Activated CD4-positive, CD25-positive, alpha-beta regulatory T cell treated with anti-CD3 and anti-CD28 coated beads, Interleukin-2, amount 50 U/mL, for 72 hours (primary cell): ENCODE measurements around the gene BAZ1B.
"Not testable (repeated sequence)": the region's sequence is repeated elsewhere in the genome, so short reads cannot be mapped to it uniquely, and the experiment has no call there.

ENCODE experiments used
- DNase-seq: peaks from one replicate; pipeline ENCODE4 v3.0.0; 2021

The BAZ1B gene

GRCh38 chr7:73522105-73522872, at the start of gene BAZ1B:
Gene BAZ1B (minus strand): TSS chr7:73522293. CDS start chr7:73521933, 360 bp downstream.
- peak; percentile 94 for DNase-seq

GRCh38 chr7:73570977-73571376, 48.9 kb upstream of the BAZ1B start:
- no peak for DNase-seq

GRCh38 chr7:73570521-73570920, 48.4 kb upstream of the BAZ1B start:
- no peak for DNase-seq

GRCh38 chr7:73569042-73569608, 47.0 kb upstream of the BAZ1B start:
- no peak for DNase-seq

- DNase-seq: no peak
Observed at GRCh38 chr7:73567846-73568685, 46.0 kb upstream of the BAZ1B start.

- DNase-seq: no peak
Observed at GRCh38 chr7:73567140-73567539, 45.0 kb upstream of the BAZ1B start.

GRCh38 chr7:73566431-73566830, 44.3 kb upstream of the BAZ1B start:
- not testable (repeated sequence) for DNase-seq

GRCh38 chr7:73565675-73566340, 43.7 kb upstream of the BAZ1B start:
- no peak for DNase-seq

GRCh38 chr7:73560109-73560835, 38.2 kb upstream of the BAZ1B start:
- no peak for DNase-seq

GRCh38 chr7:73557397-73558257, 35.5 kb upstream of the BAZ1B start, which contains the start of gene BCL7B:
Gene BCL7B (minus strand): TSS chr7:73557690. CDS start chr7:73557578, 112 bp downstream.
- peak; percentile 83 for DNase-seq

GRCh38 chr7:73557108-73557396, 35.0 kb upstream of the BAZ1B start:
- peak; percentile 92 for DNase-seq

- no peak for DNase-seq
Observed at GRCh38 chr7:73556208-73557107, 34.4 kb upstream of the BAZ1B start.

- DNase-seq: no peak
Observed at GRCh38 chr7:73555411-73555982, 33.4 kb upstream of the BAZ1B start.

- not testable (repeated sequence) for DNase-seq
Observed at GRCh38 chr7:73550093-73550492, 28.0 kb upstream of the BAZ1B start.

GRCh38 chr7:73549176-73549575, 27.1 kb upstream of the BAZ1B start:
- no peak for DNase-seq

GRCh38 chr7:73547841-73548240, 25.7 kb upstream of the BAZ1B start:
- no peak for DNase-seq

GRCh38 chr7:73544678-73545077, 22.6 kb upstream of the BAZ1B start:
- no peak for DNase-seq

GRCh38 chr7:73541722-73542121, 19.6 kb upstream of the BAZ1B start:
- no peak for DNase-seq

GRCh38 chr7:73539709-73540108, 17.6 kb upstream of the BAZ1B start:
- DNase-seq: no peak

GRCh38 chr7:73538510-73538909, 16.4 kb upstream of the BAZ1B start:
- not testable (repeated sequence) for DNase-seq
